Inflammatory macrophage (primary cell): ENCODE data around the gene NCOR1.
"Not testable (repeated sequence)": the region's sequence is repeated elsewhere in the genome, so short reads cannot be mapped to it uniquely, and the experiment has no call there.

Source experiments
- DNase-seq, 2 donors: peaks; one replicate each; pipeline ENCODE4 v3.0.0-alpha.2; 2020 to 2022

NCOR1 gene

DNA sequence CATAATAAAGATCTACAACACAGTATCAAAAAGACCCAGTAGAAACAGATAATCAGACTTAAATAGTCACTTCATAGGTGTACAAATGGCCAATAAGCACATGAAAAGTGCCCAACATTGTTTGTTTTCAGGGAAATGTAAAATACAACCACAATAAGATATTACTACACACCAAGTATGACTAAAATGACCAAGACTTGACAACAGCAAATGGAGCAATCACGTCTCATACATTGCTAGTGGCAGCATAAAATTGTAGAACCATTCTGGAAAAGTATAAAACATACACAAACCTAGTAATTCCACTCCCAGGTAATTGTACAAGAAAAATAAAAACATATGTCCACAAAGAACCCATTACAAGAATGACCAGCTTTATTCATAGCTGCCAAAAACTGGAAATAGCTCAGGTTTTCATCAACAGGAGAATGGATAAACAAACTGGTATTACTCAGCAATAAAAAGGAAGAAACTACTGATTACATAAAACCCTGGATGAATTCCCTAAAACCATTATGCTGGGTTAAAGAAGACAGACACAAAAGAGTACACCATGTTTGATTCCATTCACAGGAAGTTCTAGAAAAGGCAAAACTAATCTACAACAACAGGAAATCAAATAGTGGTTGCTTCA is 130.2 kb downstream of the NCOR1 start:
- peak; percentile 13 to 39 for DNase-seq

DNA sequence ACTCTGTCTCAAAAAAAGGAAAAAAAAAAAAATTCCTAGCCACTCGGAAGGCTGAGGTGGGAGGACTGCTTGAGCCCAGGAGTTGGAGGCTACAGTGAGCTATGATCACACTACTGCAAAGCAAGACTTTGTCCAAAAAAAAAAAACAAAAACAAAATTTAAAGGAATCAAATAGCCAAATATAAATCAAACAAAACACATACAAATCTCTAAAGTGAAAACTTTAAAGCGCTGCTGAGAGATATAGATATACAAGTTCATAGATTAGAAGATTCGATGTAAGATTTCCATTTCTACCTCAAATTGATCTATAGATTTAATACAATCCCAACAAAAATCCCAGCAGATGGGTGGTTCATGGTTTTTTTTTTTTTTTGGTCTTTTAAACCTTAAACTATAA is 132.1 kb downstream of the NCOR1 start:
- no peak for DNase-seq

DNA sequence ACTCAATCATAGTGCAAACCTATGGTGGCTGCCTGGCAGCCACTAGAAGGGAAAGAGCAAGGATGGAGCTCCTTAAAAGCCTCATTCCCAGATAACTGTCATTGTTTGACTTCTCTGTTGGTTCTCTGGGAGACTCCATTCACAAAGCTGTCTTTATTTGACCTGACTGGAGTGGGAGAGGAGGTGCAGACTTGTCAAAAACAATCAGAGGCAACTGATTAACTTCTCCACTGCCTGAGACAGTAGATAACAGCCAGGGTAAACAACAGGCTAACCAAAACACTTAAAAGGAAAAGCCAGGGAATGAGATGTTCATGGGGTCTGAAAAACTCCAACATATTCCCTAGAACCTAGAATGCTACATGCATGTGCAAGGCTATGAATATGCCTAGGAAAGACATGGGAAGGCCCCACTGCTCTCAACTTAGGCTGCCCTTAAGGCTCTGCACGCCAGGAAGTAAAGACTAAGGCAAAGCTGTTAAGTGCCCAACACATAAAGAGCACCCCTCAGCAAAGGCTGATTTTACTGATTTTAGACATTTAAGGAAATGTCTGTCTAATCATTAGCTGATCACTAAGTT is 133.7 kb downstream of the NCOR1 start:
- DNase-seq = no peak

DNA sequence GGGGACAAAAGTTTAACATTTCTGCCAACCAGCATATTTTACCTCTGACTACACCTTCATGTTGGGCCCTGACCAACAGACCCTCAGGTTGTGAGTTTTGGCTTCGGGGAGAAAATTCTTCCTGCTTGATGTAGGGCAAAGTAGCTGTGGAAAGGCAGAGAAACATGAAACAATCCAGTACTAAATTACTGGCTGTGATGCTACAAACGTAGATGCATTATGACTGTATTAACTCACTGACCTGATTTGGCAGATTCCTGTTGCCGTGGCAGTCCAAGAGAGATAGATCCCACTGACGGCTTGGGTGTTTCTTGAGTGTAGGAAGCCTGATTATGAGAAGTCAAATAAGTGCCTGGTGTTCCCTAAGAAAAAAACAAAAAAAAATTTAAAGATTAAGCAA is 135.0 kb downstream of the NCOR1 start:
- DNase-seq = no peak

DNA sequence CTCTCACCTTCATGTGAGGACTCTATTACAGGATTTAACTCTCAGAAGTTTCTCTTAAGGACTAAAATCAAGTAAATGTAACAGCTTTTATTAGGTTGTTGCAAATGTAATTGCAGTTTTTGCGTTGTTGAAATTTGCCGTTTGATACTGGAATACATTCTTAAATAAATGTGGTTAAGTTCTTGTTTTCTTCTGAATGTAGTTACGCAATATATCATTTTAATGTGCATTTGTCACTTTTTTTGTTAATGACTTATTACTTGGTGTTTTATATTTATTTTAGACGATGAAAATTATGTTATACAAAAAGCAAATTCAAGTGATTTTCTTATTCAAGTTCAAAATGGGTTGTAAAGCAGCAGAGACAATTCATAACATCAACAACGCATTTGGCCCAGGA is 139.4 kb downstream of the NCOR1 start:
- no peak for DNase-seq

DNA sequence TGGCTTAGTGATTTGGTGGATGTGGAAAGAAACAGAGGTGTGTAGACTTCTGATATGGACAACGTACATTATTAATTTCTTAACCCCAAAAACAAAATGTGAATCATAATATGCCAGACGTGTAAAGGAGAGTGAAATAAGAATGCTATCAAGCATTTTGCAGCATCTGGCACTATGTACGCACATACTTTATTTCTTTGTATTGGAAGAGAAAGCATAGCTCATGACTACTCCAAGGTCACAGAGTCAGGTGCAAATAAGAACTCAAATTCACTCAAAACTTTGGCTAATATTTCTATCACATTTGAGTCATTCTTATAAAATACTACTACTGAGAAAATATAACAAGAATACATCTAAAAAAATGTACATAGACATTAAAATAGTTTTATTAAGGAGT is 140.9 kb downstream of the NCOR1 start:
- no peak for DNase-seq

DNA sequence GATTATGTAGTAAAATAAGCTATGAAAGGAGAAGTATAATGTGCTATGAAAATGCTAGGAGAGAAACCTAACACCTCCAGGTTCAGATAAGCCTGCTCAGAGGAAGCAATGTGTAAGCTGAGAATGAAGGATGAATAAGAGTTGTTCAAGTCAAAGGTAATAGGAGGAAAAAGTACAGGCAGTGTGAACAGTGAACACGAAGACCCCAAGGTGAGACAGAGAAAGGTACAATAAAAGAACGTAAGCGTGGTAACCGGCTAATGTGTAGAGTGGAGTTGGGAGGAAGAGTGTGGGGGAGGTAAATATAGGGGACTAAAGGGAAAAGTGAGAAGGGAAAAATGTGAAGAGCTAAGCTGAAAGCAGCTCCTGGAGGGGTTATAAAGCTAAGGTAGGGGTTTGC is 141.5 kb downstream of the NCOR1 start:
- DNase-seq = no peak

DNA sequence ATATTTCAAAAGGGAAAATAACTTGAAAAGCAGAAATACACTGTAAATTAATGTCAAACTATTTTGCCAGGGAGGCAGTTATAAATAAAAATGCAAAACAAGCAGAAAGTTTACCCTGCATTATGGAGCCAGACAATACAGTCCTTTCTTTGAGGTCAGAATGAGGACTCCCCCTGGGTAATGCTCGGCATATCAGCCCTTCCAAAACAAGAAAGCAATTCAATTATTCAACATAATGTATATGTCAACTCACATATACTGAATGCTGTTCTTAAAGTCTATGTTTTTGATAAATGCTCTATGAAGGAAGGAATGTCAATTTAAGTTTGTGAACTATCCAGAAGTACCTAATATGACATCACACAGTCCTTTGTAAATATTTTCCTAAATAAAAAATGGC is 143.3 kb downstream of the NCOR1 start:
- no peak for DNase-seq

DNA sequence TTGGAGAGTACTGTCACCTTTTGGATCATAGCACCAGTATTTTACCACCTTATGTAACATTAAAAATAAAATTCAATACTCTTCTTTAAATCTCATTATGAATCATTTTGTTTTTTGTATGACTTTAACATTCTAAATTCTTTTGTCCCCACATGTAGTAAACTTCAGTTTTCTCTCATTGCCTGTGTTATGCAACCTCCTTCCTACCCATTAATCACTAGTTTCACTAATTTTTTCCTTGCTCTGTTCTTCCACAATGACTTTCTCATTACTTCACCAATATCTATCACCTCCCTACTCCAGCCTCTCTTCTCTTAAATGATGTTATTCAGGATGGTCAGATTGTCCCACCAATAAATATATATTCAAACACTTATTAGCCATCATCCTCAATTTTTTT is 147.0 kb downstream of the NCOR1 start:
- DNase-seq = no peak

DNA sequence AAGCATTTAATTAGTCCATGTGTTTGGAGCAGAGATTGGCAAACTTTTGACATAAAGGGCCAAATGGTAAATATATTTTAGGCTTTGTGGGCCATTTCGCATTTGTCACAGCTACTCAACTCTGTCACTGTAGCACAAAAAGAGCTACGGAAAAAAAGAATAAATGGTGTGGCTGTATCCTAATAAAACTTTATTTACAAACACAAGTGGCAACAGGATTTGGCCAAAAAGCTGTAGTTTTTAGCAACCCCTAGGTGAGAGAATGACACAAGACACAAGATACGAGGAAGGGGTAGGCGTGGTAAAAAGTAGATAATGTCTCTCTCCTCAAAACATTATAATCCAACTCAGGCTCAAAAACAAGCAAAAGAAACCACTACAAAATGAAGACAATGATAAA is 149.2 kb downstream of the NCOR1 start:
- no peak for DNase-seq

DNA sequence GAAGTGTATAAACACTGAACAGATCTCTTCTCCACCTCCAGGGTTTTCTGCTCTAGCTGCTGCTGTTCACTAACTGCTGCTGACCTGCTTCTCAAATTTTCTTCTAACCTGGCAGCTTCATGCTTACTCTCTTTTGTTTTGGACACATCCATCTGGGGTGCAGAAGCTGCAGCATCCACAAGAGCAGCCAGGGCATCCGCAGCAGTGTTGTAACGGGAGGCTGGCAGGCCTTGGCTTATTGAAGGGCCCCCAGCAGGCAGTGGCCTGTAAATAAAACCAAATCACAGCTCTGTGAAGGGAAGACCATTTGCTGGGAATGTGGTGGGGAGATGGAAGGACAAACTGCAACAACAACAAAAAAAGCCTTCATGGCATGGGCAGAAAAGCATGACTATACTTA is 153.7 kb downstream of the NCOR1 start:
- no peak for DNase-seq

DNA sequence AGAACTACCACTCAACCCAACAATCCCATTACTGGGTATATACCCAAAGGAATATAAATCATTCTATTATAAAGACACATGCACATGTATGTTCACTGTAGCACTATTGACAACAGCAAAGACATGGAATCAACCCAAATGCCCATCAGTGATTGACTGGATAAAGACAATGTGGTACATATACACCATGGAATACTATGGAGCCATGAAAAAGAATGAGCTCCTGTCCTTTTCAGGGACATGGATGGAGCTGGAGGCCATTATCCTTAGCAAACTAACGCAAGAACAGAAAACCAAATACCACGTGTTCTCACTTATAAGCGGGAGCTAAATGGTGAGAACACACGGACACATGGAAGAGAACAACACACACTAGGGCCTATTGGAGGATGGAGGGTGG is 160.2 kb downstream of the NCOR1 start:
- DNase-seq = not testable (repeated sequence)

DNA sequence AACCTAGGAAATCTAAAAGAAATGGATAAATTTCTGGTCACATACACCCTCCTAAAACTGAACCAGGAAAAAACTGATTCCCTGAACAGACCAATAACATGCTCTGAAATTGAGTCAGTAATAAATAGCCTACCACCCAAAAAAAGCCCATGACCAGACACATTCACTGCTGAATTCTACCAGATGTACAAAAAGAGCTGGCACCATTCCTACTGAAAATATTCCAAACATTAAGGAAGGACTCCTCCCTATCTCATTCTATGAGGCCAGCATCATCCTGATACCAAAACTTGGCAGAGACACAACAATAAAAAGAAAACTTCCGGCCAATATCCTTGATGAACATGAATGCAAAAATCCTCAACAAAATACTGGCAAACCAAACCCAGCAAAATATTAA is 162.8 kb downstream of the NCOR1 start:
- no peak for DNase-seq

DNA sequence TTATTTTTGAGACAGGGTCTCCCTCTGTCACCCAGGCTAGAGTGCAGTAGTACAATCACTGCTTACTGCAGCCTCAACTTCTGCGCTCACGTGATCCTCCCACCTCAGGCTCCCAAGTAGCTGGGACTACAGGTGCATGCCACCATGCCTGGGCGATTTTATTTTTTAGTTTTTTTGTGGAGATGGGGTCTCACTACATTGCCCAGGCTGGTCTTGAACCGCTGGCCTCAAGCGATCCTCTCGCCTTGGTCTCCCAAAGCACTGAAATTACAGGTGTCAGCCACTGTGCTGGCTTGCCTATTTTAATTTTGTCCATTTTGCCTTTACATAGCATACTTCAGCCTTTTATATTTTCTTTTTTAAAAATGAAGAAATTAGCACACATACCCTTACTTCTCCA is 164.5 kb downstream of the NCOR1 start:
- DNase-seq = no peak

DNA sequence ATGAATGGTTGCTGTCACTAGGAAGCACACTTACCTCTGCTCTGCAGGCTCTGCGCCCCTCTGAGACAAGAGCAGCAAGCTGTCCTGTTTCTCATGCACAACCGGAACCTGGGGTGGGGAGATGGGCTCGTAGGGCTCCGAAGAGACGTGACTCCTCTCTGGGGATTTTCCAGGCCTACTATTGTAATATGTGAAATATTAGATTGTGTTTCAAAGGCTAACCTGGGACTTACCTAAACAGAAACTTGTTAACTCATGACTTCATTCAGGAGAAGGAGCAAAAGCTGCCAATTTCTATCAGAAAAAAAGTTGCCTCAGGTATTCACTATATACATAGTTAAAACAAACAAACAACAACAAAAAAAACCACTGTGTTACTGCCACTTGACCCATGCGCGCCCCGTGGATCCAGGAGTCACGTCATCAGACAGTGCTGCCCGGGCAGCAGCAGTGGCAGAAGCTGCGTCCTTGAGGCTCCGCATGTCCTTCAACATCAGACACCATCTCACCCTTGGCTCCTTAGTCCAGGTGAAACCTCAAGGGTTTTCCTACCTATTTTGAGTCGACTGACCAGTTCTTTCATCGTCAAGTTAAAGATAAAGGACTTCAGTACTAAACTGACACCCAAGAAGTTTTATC is 166.4 kb downstream of the NCOR1 start:
- DNase-seq = no peak

DNA sequence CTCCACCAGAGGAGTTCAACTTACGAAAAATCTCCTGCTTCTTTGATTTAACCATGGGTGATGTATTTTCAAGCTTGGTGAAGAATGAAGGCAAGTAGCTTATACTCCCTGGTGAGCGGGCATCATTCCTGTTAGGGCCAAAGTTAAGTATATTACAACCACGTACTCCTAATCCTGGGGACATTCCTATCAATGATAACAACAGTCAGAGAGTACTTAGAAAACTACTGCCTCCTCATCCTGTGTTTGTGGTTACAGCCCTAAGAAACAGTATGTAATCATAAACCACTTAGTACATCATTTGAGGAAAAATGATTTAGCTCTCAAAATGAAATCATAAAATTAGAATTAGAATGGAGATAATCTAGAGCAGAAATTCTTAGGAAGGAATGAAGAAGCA is 168.4 kb downstream of the NCOR1 start:
- no peak for DNase-seq

DNA sequence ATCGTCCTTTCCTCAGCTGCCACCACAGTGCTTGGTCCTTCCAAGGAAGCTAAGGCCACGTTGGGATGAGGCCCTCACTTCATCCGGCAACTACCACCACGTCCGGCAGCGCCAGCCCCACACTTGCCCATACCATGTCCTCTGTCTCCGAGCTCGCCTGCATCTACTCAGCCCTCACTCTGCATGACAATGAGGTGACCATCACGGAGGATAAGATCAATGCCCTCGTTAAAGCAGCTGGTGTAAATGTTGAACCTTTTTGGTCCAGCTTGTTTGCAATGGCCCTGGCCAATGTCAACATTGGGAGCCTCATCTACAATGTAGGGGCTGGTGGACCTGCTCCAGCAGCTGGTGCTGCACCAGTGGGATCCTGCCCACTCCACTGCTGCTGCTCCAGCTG is 170.8 kb downstream of the NCOR1 start:
- no peak for DNase-seq

DNA sequence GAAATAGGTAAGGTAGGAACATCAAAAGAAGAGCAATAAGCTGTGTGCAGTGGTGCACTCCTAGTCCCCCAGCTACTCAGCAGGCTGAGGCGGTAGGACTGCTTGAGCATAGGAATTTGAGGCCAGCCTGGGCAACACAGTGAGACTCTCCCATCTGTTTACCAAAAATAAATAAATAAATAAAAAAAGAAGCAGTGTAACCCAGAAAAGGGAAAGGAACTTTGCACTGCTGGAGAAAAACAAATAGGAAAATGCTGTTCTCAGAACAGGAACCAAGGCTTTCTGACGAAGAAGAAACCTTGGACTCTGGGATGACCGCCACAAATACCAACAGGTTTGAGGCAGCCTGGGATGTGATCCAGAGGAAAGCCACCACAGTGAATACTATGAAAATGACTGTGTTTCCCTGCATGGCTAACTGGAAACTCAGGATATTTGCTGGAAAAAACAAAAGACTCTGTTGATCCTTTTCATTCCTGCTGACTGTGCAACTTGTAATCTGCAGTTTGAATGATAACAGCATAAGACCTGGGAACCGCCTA is 174.6 kb downstream of the NCOR1 start:
- DNase-seq = no peak

DNA sequence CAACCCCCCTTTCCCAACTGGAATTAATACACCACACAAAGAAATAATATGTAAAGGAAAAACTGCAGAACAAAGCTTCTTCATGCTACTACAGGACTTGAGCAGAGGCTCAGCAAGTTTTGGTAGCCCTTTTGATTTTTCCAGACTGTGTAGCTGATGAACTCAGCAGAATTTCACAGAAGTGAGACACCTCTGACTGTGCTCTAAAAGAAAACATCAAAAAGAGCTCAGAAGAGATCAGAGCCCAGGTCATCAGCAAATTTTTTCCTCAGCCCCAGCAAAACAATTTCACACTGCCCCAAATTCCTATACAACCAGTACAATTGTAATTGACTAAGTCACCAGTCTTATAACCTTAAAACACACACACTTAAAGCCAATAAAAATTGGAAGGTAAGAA is 177.7 kb downstream of the NCOR1 start:
- no peak for DNase-seq

DNA sequence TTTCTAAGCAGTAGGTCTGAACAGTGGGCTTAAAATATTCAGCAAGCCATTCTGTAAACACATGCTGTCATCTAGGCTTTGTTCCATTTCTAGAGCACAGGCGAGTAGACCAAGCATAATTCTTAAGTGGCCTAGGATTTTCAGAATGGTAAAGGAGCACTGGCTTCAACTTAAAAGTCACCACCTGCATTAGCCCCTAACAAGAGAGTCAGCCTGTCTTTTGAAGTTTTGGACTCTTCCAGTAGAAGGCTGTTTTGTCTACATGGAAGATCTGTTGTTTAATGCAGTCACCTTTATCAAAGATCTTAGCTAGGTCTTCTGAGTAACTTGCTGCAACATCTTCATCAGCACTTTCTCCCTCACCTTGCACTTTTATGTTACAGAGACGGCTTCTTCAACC is 179.1 kb downstream of the NCOR1 start:
- no peak for DNase-seq

DNA sequence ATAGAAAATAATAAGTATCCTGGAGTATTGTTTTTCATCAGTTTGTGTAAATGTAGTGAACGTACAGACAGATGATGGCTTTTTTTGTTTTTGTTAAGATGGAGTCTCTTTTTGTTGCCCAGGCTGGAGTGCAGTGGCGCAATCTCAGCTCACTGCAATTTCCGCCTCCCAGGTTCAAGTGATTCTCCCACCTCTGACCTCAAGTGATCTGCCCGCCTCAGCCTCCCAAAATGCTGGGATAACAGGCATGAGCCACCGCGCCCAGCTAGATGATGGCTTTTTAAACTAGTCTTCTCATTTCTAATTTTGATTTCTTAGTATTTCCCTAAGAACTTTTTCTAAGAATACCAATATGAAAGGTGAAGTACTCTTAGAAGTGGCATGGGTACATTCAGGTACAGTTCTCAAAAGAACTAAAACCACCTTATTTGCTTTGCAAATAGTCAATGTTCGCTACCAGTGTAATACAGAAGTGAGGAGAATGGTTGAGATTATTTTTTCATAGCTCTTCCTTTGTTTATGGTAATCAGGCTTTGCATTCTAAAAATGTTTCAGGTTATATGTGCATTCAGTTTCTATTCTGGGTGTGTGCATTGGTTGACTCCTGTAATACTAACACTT is 181.5 kb downstream of the NCOR1 start:
- DNase-seq = no peak

DNA sequence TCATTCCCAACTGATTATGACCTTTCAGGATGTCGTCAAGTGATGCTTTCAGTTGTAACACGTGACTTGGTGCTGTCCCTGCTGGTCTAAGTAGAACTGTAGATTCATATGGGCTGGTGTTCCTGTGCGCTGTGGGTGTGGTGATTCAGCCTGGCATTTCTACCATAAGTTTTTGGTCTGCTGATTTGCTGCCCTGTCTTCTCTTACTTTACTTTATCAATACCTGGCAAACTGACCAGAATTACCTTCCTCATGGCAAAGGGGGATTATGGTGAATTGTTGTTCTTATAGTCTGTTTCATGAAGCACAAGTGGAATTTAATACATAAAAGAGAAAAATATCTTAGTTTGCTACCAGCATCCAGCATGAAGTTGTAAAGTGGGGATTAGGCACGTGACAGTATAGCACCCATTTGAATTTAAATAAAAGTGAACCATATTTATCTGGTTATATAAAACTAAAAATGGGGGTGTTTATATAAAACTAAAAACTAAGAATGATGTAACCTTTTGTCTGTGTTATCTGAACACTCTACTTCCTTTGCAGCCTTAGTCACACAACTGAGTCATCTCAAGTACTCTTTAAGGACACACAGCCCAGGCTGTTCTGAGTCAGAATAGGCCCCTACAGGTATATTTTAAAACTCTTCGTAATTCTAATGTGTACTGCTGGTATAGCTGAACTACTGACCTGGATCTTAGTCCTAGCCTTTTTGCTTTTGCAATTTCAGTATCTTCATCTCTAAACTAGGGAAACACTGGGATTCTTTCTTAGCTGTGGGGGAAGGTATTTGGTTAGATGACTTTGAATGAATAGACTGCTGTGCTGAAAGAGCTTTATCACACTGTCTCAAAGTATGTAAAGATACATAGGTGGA is 187.4 kb downstream of the NCOR1 start:
- peak; percentile 12 to 47 for DNase-seq

DNA sequence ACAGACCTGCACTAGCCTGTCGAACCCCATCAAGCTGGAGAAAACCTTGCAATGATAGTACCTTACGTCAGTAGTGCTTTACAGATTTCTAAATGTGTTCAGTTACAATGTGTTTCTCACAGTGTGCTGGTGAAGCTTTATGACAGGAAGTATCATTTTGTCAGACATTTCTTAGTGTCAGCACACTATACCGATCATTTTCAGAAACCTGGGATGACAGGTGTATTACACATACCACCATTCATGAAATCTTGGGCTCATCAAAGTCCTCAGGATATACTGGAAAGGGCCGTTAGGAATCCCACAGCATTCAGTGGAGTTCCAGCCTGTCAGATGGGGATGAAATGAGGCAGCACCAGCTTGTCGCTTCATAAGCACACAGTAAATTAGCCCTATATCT is 188.4 kb downstream of the NCOR1 start:
- DNase-seq = no peak
